HFFc6 (cell line): Measurements from ENCODE around the gene RPH3AL. TPM values are rescaled to one million over a fixed set of nuclear protein-coding genes. Genes with fewer than 3 reads are reported as not detected.

Experiments used
- DNase-seq: peaks from one replicate; pipeline ENCODE4 v3.0.0-alpha.2; 2018
- H3K27ac Mint-ChIP-seq: 2 replicates; pipeline ENCODE4 v1.8.0; 2020; ENCODE audit warnings: mild to moderate bottlenecking, mixed read lengths
- H3K27me3 Mint-ChIP-seq: 2 replicates; pipeline ENCODE4 v1.8.0; 2021; ENCODE audit warnings: mild to moderate bottlenecking, moderate library complexity, mixed read lengths; ENCODE audit not compliant: insufficient read depth
- H3K36me3 Mint-ChIP-seq: 2 replicates; pipeline ENCODE4 v1.8.0; 2021; ENCODE audit warnings: low read depth, mixed read lengths
- H3K4me1 Mint-ChIP-seq: 2 replicates; pipeline ENCODE4 v1.8.0; 2020; ENCODE audit warnings: low read depth, mixed read lengths
- H3K4me3 Mint-ChIP-seq: 2 replicates; pipeline ENCODE4 v1.8.0; 2020; ENCODE audit warnings: mild to moderate bottlenecking, moderate library complexity, mixed read lengths
- H3K9me3 Mint-ChIP-seq: 2 replicates; pipeline ENCODE4 v1.8.0; 2020; ENCODE audit warnings: mild to moderate bottlenecking, mixed read lengths
- total RNA-seq, 6 experiments: library from RNA; stranded (reverse); fragmentation: NEBNext Ultra II Directional; extraction: Animal tissue kit (Norgen Biotek cat#: 25700); gene quantifications; 2 replicates in 1 of 6; 3 replicates in 5 of 6; pipeline ENCODE4 v1.2.3, GENCODE V29; 2021
- TF ChIP-seq, protein P1 (sequence below): fragments of 200-600 bp; sonication (generic); IDR thresholded peaks from 2 replicates; pipeline ENCODE4 v1.5.0; 2021; ENCODE audit warnings: antibody characterized with exemption, mild to moderate bottlenecking

RPH3AL gene
- total RNA-seq, 6 experiments from 2014 or later: 1.4 to 2.4 (median 2.0) TPM

DNA sequence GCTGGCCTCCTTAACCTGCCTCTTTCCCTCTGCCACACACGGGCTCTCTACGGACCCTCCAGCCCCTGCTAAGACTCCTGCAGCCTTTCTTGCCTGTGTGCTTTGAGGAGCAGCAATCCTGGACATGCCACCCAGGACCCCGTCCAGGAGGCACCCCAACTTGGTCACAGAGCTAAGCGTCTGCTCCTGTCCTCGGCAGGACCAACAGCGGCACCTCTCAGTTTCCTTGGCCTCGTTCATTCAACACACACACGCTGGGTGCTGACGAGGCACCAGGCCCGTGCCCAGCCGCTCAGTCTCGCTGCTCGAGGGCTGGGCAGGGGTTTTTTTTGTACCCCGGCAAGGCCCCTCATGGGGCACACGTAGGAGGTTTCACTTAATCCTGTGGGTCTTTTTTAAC, 15.2 kb downstream of the RPH3AL start:
- H3K27ac Mint-ChIP-seq: no peak overlapping the region
- peaks cover 27% of the 10 kb centered on the region for H3K27me3 Mint-ChIP-seq
- no peak overlapping the region for H3K4me3 Mint-ChIP-seq
- no peak for DNase-seq
- no peaks in the 10 kb centered on the region for H3K4me1 Mint-ChIP-seq
- H3K9me3 Mint-ChIP-seq: no peaks in the 10 kb centered on the region
- no peaks in the 10 kb centered on the region for H3K36me3 Mint-ChIP-seq
- TF ChIP-seq, protein P1, sequence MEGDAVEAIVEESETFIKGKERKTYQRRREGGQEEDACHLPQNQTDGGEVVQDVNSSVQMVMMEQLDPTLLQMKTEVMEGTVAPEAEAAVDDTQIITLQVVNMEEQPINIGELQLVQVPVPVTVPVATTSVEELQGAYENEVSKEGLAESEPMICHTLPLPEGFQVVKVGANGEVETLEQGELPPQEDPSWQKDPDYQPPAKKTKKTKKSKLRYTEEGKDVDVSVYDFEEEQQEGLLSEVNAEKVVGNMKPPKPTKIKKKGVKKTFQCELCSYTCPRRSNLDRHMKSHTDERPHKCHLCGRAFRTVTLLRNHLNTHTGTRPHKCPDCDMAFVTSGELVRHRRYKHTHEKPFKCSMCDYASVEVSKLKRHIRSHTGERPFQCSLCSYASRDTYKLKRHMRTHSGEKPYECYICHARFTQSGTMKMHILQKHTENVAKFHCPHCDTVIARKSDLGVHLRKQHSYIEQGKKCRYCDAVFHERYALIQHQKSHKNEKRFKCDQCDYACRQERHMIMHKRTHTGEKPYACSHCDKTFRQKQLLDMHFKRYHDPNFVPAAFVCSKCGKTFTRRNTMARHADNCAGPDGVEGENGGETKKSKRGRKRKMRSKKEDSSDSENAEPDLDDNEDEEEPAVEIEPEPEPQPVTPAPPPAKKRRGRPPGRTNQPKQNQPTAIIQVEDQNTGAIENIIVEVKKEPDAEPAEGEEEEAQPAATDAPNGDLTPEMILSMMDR: no peak

DNA sequence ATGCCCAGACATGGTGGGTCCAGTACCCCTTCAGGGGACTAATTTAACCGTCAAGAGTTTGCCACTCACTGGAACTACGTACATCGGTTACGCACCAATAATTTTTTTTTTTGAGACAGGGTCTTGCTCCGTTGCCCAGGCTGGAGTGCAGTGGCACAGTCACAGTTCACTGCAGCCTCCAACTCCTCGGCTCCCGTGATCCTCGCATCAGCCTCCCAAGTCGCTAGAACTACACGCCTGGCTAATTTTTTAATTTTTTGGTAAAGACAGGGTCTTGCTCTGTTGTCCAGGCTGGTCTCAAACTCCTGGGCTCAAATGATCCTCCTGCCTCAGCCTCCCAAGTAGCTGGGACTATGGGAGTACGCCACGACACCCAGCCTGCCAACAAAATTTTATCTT, 15.6 kb downstream of the RPH3AL start:
- Mint-ChIP-seq H3K27ac (no peak overlapping the region), H3K36me3 (no peaks in the 10 kb centered on the region), H3K9me3 (no peaks in the 10 kb centered on the region), H3K4me1 (no peaks in the 10 kb centered on the region), H3K27me3 (peaks cover 31% of the 10 kb centered on the region), H3K4me3 (no peak overlapping the region)
- DNase-seq: no peak
- TF ChIP-seq, protein P1: no peak

DNA sequence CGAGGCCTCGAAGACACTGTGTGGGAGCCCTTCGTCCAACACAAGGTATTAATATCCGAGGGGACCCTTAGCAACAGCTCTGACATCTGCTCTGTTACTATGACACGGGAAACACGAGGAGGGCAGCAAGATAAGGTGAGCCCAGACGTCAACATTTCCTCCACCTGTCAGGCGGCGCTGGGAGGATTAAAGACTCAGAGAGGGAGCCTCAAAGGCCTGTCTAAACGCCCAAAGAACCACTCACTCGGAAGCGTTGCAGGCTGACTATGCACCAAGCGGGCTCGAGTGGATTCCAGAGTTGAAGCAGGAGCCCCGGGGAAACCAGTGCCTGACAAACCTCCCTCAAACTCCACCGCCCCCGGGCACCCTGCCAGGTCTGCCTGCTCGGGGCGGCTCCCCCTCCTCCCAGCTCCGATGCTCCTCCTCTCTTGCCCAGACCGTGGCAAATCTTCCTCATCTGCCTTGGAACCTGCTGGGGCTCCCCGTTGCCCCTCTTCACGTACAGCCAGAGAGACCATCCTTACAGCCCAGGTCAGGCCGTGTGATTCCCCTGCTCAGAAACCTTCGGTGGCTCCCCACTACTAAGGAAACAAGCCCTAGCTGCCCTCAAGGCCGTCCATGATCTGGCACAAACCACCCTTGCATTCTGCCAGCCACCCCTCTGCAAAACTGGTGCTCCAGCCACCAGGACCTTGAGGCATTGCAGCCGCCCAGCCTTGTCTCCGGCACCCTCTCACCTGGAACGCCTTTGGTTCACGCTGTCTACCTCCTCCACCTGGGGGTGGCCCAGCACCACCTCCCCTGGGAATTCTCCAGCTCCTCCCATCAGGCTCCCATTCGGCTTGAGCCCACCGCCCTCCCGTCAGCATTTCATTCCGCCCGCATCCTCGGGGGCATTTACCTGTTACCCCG, 16.2 kb downstream of the RPH3AL start:
- Mint-ChIP-seq H3K27me3 (peaks cover 32% of the 10 kb centered on the region), H3K27ac (no peak overlapping the region), H3K4me3 (no peak overlapping the region), H3K4me1 (no peaks in the 10 kb centered on the region), H3K9me3 (no peaks in the 10 kb centered on the region), H3K36me3 (no peaks in the 10 kb centered on the region)
- TF ChIP-seq, protein P1: no peak
- DNase-seq: no peak

DNA sequence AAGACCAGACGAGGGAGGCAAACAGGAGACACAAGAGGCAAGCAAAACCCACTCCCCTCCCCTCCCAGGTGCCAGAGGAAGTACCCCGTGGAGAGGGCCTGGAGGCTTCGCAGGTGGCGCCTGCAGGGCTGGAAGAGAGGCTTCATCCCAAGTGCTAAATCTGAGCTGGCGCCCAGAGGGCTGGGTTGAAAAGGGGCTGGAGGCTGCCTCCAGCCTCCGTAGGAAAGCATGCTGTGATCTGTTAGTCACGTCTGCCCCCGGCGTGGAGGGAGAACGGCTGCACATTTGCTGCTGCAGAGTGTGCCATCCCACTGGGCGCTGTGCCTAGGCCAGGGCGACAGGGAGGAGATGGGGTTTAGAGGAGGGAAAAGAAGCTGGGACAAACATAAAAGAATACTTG, 16.9 kb downstream of the RPH3AL start:
- Mint-ChIP-seq H3K9me3 (no peaks in the 10 kb centered on the region), H3K4me3 (no peak overlapping the region), H3K27me3 (peaks cover 34% of the 10 kb centered on the region), H3K36me3 (no peaks in the 10 kb centered on the region), H3K27ac (no peak overlapping the region), H3K4me1 (no peaks in the 10 kb centered on the region)
- TF ChIP-seq, protein P1: no peak
- no peak for DNase-seq

GRCh38 chr17:334974-335481, 17.6 kb downstream of the RPH3AL start:
- TF ChIP-seq, protein P1: no peak

More at GRCh38 chr17:334974-335481, 17.6 kb downstream of the RPH3AL start:
- Mint-ChIP-seq H3K9me3 (no peaks in the 10 kb centered on the region), H3K4me1 (no peaks in the 10 kb centered on the region), H3K36me3 (no peaks in the 10 kb centered on the region), H3K4me3 (no peak overlapping the region), H3K27ac (no peak overlapping the region), H3K27me3 (peaks cover 34% of the 10 kb centered on the region)
- DNase-seq: no peak
